Left lung (tissue), 10 donors: ENCODE results near the gene SERPINB1. TPM values are rescaled to one million over a fixed set of nuclear protein-coding genes. Genes with fewer than 3 reads are reported as not detected.
A peak's percentile ranks its signal among the peaks of the same experiment; 100 is the strongest.

Source experiments
- ATAC-seq: fragments of 200-7000 bp; cut with Tn5 transposase; one replicate; pipeline ENCODE4 v1.9.1; 2020; ENCODE audit warnings: moderate library complexity
- DNase-seq, 4 donors: peaks; one replicate each; pipeline ENCODE4 v3.0.0-alpha.2; 2013 to 2020
- H3K27ac ChIP-seq, 2 donors: fragments of 200-600 bp; sonication (generic) in 1 of 2; one replicate each; pipeline versions ENCODE4 v1.5.0 to v1.8.0; 2020 to 2021
- H3K27me3 ChIP-seq, 2 donors: fragments of 200-600 bp; sonication (generic) in 1 of 2; one replicate each; pipeline versions ENCODE4 v1.5.0 to v1.8.0; 2020 to 2021
- H3K36me3 ChIP-seq, 2 donors: fragments of 200-600 bp; sonication (generic) in 1 of 2; one replicate each; pipeline versions ENCODE4 v1.5.0 to v1.8.0; 2020 to 2021
- H3K4me1 ChIP-seq, 2 donors: fragments of 200-600 bp; one replicate each; pipeline ENCODE4 v1.8.0; 2021
- H3K4me3 ChIP-seq, 2 donors: fragments of 200-600 bp; sonication (generic) in 1 of 2; one replicate each; pipeline versions ENCODE4 v1.5.0 to v1.8.0; 2020 to 2021; ENCODE audit warnings: mild to moderate bottlenecking in 1 of 2
- H3K9me3 ChIP-seq, 2 donors: fragments of 200-600 bp; sonication (generic) in 1 of 2; one replicate each; pipeline versions ENCODE4 v1.5.0 to v1.8.0; 2020 to 2021
- CTCF ChIP-seq, 2 donors: fragments of 200-600 bp; sonication (generic) in 1 of 2; IDR thresholded peaks; one replicate each; pipeline versions ENCODE4 v1.5.0 to v1.8.0; 2021; ENCODE audit warnings: antibody characterized with exemption in 2 of 2
- intact Hi-C, 2 donors: fragments of 100-400 bp; cut with DNase I; formaldehyde crosslinking; loops; one replicate each; pipeline versions ENCODE4 v1.11.2 to v1.14.2; 2022
- polyA plus RNA-seq, 6 donors: library from polyadenylated mRNA; unstranded; fragments of 120-200 nt; gene quantifications; one replicate each; pipeline ENCODE4 v1.2.1, GENCODE V29; 2013; ENCODE audit not compliant: insufficient read length in 6 of 6
- total RNA-seq, 2 donors: library from RNA; stranded (reverse); fragmentation: NEBNext Ultra II Directional; extraction: Animal tissue kit (Norgen Biotek cat#: 25700); gene quantifications; one replicate each; pipeline ENCODE4 v1.2.1, GENCODE V29; 2021
- donor health status: DM: no; HTN: yes; CAD: no.
- donor health status: DM: no; HTN: no; CAD: no.

The SERPINB1 gene
- total and polyA plus RNA-seq, 8 donors: 26.8 to 121 (median 30.5) TPM

GRCh38 chr6:2866171-2866846 is 24.6 kb upstream of the SERPINB1 start:
- Histone ChIP-seq H3K36me3 (no peaks in the 10 kb centered on the region), H3K27me3 (no peaks in the 10 kb centered on the region), H3K27ac (no peak overlapping the region), H3K4me1 (peaks cover 0 to 12% of the 10 kb centered on the region in 2 donors), H3K9me3 (peaks cover 0 to 3% of the 10 kb centered on the region in 2 donors), H3K4me3 (no peak overlapping the region)
- ATAC-seq (peak; percentile 54), DNase-seq (no peak)
- no peak for TF ChIP-seq CTCF (IDR thresholded peaks at IDR 0.05)
- intact Hi-C loops: no loop called here

- no peak for TF ChIP-seq CTCF (IDR thresholded peaks at IDR 0.05)
- Histone ChIP-seq H3K27ac (no peak overlapping the region), H3K4me1 (peaks cover 0 to 14% of the 10 kb centered on the region in 2 donors), H3K27me3 (no peaks in the 10 kb centered on the region), H3K4me3 (no peak overlapping the region), H3K9me3 (peaks cover 0 to 3% of the 10 kb centered on the region in 2 donors), H3K36me3 (no peaks in the 10 kb centered on the region)
- intact Hi-C loops: no loop called here
- peak; percentile 43 for ATAC-seq
- peak in 1 of 4 donors; percentile 54 for DNase-seq
Measured at GRCh38 chr6:2865694-2866151, 24.1 kb upstream of the SERPINB1 start.

- peaks cover 0 to 3% of the 10 kb centered on the region in 2 donors for H3K9me3 ChIP-seq
- no peak for DNase-seq
- H3K4me3 ChIP-seq: no peak overlapping the region
- peaks cover 0 to 14% of the 10 kb centered on the region in 2 donors for H3K4me1 ChIP-seq
- TF ChIP-seq CTCF (IDR thresholded peaks at IDR 0.05): no peak
- H3K27ac ChIP-seq: no peak overlapping the region
- H3K36me3 ChIP-seq: no peaks in the 10 kb centered on the region
- intact Hi-C loops: no loop called here
- H3K27me3 ChIP-seq: no peaks in the 10 kb centered on the region
- ATAC-seq: no peak
Measured at GRCh38 chr6:2865270-2865669, 23.6 kb upstream of the SERPINB1 start.

GRCh38 chr6:2863901-2864300 is 22.2 kb upstream of the SERPINB1 start:
- intact Hi-C loops: no loop called here
- no peak overlapping the region for H3K4me3 ChIP-seq
- DNase-seq (no peak), ATAC-seq (no peak)
- peaks cover 2 to 23% of the 10 kb centered on the region in 2 donors for H3K4me1 ChIP-seq
- H3K9me3 ChIP-seq: no peaks in the 10 kb centered on the region
- no peak for TF ChIP-seq CTCF (IDR thresholded peaks at IDR 0.05)
- no peaks in the 10 kb centered on the region for H3K27me3 ChIP-seq
- H3K36me3 ChIP-seq: no peaks in the 10 kb centered on the region
- no peak overlapping the region for H3K27ac ChIP-seq

GRCh38 chr6:2862712-2863181 is 21.1 kb upstream of the SERPINB1 start:
- intact Hi-C loops: no loop called here
- H3K4me1 ChIP-seq: peaks cover 11 to 34% of the 10 kb centered on the region in 2 donors
- no peaks in the 10 kb centered on the region for H3K36me3 ChIP-seq
- no peak for DNase-seq
- no peak overlapping the region for H3K4me3 ChIP-seq
- no peaks in the 10 kb centered on the region for H3K27me3 ChIP-seq
- H3K9me3 ChIP-seq: no peaks in the 10 kb centered on the region
- ATAC-seq: no peak
- peak overlapping the region in 1 of 2 donors; percentile 37 for H3K27ac ChIP-seq
- no peak for TF ChIP-seq CTCF (IDR thresholded peaks at IDR 0.05)
